Ovary (tissue), 3 donors: Measurements from ENCODE around the gene SMOC2.

ENCODE experiments used
- CTCF ChIP-seq, 3 donors: fragments of 450-650 bp in 2 of 3; fragments of 200-600 bp in 1 of 3; IDR thresholded peaks; one replicate each; pipeline versions ENCODE4 v1.5.1 to v1.8.0; 2016 to 2022; ENCODE audit warnings: antibody characterized with exemption in 3 of 3, mild to moderate bottlenecking in 1 of 3
- EP300 ChIP-seq: sonication (generic); formaldehyde crosslinking; IDR thresholded peaks from one replicate; pipeline ENCODE4 v1.6.1; 2017; ENCODE audit warnings: antibody characterized with exemption
- POLR2A ChIP-seq: fragments of 450-650 bp; IDR thresholded peaks from one replicate; pipeline ENCODE4 v1.6.1; 2017; ENCODE audit warnings: antibody characterized with exemption, mild to moderate bottlenecking, moderate library complexity
- donor health status: DM: no; HTN: no; CAD: no.

GRCh38 chr6:168655462-168656152 lies 214.6 kb downstream of the SMOC2 start:
- no peak for TF ChIP-seq CTCF (IDR thresholded peaks at IDR 0.05)
- TF ChIP-seq EP300: no peak
- no peak for TF ChIP-seq POLR2A
